Stimulated activated memory B cell treated with anti-CD40 and anti-IgM and Interleukin-4, amounts not matched to agents 10 μg/mL and 1 μg/mL and 100 μg/mL, for 72 hours (primary cell): ENCODE data around the gene TMC5.

Experiments
- ATAC-seq: fragments of 150-1000 bp; cut with Tn5 transposase; 2 replicates; pipeline ENCODE4 v1.10.0; 2021
- H3K27ac Mint-ChIP-seq: one replicate; pipeline ENCODE4 v1.8.0; 2022; ENCODE audit warnings: mild to moderate bottlenecking, mixed read lengths
- H3K27me3 Mint-ChIP-seq: one replicate; pipeline ENCODE4 v1.8.0; 2022; ENCODE audit warnings: mixed read lengths
- H3K36me3 Mint-ChIP-seq: one replicate; pipeline ENCODE4 v1.8.0; 2022; ENCODE audit warnings: mixed read lengths
- H3K4me1 Mint-ChIP-seq: one replicate; pipeline ENCODE4 v1.8.0; 2022; ENCODE audit warnings: mixed read lengths
- H3K4me3 Mint-ChIP-seq: one replicate; pipeline ENCODE4 v1.8.0; 2022; ENCODE audit warnings: mild to moderate bottlenecking, moderate library complexity, mixed read lengths
- H3K9me3 Mint-ChIP-seq: one replicate; pipeline ENCODE4 v1.8.0; 2022; ENCODE audit warnings: mixed read lengths

The TMC5 gene

GRCh38 chr16:19472482-19472881 is 54.8 kb downstream of the TMC5 start:
- Mint-ChIP-seq H3K27ac (no peak overlapping the region), H3K4me1 (no peaks in the 10 kb centered on the region), H3K4me3 (no peak overlapping the region), H3K27me3 (no peaks in the 10 kb centered on the region), H3K9me3 (no peaks in the 10 kb centered on the region), H3K36me3 (no peaks in the 10 kb centered on the region)
- no peak for ATAC-seq

GRCh38 chr16:19474617-19475016 is 56.9 kb downstream of the TMC5 start:
- Mint-ChIP-seq H3K4me1 (no peaks in the 10 kb centered on the region), H3K27ac (no peak overlapping the region), H3K4me3 (no peak overlapping the region), H3K27me3 (peaks cover 18% of the 10 kb centered on the region), H3K36me3 (no peaks in the 10 kb centered on the region), H3K9me3 (peaks cover 4% of the 10 kb centered on the region)
- ATAC-seq, result no peak

DNA sequence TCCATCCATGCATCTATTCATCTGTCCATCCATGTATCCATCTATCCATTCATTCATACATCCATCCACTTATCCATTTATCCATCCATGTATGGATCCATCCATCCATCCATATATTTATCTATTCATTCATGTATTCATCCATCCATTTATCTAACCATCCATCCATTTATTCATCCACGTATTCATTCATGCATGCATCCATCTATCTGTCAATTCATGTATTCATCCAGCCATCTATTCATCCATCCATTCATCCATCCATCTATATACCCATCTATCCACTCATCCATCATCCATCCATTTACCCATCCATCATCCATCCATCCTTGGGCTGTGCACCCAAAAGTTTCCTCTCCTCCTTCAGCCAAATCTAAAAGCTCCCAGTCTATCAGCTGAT is 60.8 kb downstream of the TMC5 start:
- peaks cover 18% of the 10 kb centered on the region for H3K27me3 Mint-ChIP-seq
- ATAC-seq, result no peak
- H3K9me3 Mint-ChIP-seq, result peaks cover 4% of the 10 kb centered on the region
- no peaks in the 10 kb centered on the region for H3K36me3 Mint-ChIP-seq
- H3K27ac Mint-ChIP-seq, result no peak overlapping the region
- H3K4me3 Mint-ChIP-seq, result no peak overlapping the region
- H3K4me1 Mint-ChIP-seq, result no peaks in the 10 kb centered on the region

- Mint-ChIP-seq H3K4me3 (no peak overlapping the region), H3K27ac (no peak overlapping the region), H3K9me3 (peaks cover 4% of the 10 kb centered on the region), H3K36me3 (no peaks in the 10 kb centered on the region), H3K4me1 (no peaks in the 10 kb centered on the region), H3K27me3 (peaks cover 18% of the 10 kb centered on the region)
- ATAC-seq, result no peak
Observed at GRCh38 chr16:19479302-19479721, 61.6 kb downstream of the TMC5 start.

DNA sequence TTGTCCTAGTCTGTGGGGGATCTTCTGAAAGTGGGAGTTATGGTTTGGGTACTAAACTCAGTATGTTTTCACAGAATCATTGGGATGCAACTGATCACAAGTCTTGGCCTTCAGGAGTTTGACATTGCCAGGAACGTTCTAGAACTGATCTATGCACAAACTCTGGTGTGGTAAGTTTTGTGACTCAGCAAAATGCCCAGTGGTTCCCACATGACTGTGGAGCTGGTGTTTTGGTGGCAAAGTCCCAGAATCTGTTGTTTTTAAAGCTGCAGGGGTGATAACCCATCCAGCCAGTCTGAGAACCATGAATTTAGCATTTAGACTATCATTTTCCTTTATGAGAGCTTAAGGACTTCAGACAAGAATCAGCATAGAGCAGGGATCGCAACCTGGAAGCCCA is 63.6 kb downstream of the TMC5 start:
- Mint-ChIP-seq H3K4me1 (no peaks in the 10 kb centered on the region), H3K4me3 (no peak overlapping the region), H3K36me3 (no peaks in the 10 kb centered on the region), H3K27ac (no peak overlapping the region), H3K9me3 (peaks cover 4% of the 10 kb centered on the region), H3K27me3 (peaks cover 18% of the 10 kb centered on the region)
- no peak for ATAC-seq

DNA sequence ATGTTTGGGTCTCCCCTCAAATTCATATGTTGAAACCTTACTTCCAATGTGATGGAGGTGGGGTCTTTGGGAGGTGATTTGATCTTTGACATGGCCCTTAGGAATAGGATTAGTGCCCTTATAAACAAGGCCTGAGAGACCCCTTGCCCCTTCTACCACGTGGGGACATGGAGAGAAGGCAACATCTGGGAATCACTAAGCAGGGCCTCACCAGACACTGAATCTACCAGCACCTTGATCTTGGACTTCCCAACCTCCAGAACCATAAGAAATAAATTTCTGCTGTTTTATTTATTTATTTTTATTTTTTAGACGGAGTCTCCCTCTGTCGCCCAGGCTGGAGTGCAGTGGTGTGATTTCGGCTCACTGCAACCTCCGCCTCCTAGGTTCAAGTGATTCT is 64.1 kb downstream of the TMC5 start:
- H3K9me3 Mint-ChIP-seq, result peaks cover 4% of the 10 kb centered on the region
- no peaks in the 10 kb centered on the region for H3K4me1 Mint-ChIP-seq
- no peak overlapping the region for H3K27ac Mint-ChIP-seq
- H3K27me3 Mint-ChIP-seq, result peaks cover 18% of the 10 kb centered on the region
- H3K36me3 Mint-ChIP-seq, result no peaks in the 10 kb centered on the region
- no peak overlapping the region for H3K4me3 Mint-ChIP-seq
- ATAC-seq, result no peak

DNA sequence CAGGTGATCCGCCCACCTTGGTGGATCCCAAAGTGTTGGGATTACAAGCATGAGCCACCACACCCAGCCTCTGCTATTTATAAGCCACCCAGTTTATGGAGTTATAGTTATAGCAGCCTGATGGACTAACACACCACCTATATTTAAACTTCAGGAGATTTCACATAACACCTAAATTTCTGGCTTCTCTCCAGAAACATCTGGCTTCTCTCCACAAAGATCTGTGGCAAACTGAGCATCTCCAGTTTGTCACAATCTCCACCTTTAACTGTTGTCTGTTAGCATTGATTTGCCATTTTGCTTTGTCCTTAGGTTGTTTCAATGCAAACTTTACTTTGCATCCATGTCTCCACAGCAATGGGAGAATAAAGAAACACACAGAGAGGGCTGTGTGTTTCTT is 64.6 kb downstream of the TMC5 start:
- H3K27ac Mint-ChIP-seq, result no peak overlapping the region
- no peak overlapping the region for H3K4me3 Mint-ChIP-seq
- H3K4me1 Mint-ChIP-seq, result no peaks in the 10 kb centered on the region
- peaks cover 4% of the 10 kb centered on the region for H3K9me3 Mint-ChIP-seq
- H3K27me3 Mint-ChIP-seq, result peaks cover 18% of the 10 kb centered on the region
- no peak for ATAC-seq
- H3K36me3 Mint-ChIP-seq, result no peaks in the 10 kb centered on the region

- no peak for ATAC-seq
- H3K27ac Mint-ChIP-seq, result no peak overlapping the region
- H3K36me3 Mint-ChIP-seq, result no peaks in the 10 kb centered on the region
- no peaks in the 10 kb centered on the region for H3K9me3 Mint-ChIP-seq
- no peaks in the 10 kb centered on the region for H3K4me1 Mint-ChIP-seq
- peaks cover 4% of the 10 kb centered on the region for H3K27me3 Mint-ChIP-seq
- no peak overlapping the region for H3K4me3 Mint-ChIP-seq
Observed at GRCh38 chr16:19484096-19484495, 66.4 kb downstream of the TMC5 start.

GRCh38 chr16:19485611-19486010 is 67.9 kb downstream of the TMC5 start:
- Mint-ChIP-seq H3K27me3 (no peaks in the 10 kb centered on the region), H3K4me1 (no peaks in the 10 kb centered on the region), H3K27ac (no peak overlapping the region), H3K9me3 (no peaks in the 10 kb centered on the region), H3K36me3 (no peaks in the 10 kb centered on the region), H3K4me3 (no peak overlapping the region)
- no peak for ATAC-seq

DNA sequence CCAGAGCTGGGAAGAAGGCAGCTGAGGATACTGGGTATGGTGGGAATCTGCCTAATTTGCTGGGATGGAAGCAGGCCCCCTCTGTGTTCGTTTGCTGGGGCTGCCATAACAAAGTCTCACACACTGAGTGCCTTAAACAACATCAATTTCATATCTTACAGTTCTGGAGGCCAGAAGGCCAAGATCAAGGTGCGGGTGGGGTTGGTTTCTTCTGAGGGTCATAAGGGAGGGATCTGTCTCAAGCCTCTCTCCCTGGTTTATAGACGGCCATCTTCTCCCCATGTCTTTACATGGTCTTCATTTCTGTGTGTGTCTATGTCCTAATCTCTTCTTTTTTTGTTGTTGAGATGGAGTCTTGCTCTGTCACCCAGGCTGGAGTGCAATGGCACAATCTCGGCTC is 68.4 kb downstream of the TMC5 start:
- Mint-ChIP-seq H3K27me3 (no peaks in the 10 kb centered on the region), H3K4me1 (no peaks in the 10 kb centered on the region), H3K36me3 (no peaks in the 10 kb centered on the region), H3K9me3 (no peaks in the 10 kb centered on the region), H3K27ac (no peak overlapping the region), H3K4me3 (no peak overlapping the region)
- no peak for ATAC-seq

DNA sequence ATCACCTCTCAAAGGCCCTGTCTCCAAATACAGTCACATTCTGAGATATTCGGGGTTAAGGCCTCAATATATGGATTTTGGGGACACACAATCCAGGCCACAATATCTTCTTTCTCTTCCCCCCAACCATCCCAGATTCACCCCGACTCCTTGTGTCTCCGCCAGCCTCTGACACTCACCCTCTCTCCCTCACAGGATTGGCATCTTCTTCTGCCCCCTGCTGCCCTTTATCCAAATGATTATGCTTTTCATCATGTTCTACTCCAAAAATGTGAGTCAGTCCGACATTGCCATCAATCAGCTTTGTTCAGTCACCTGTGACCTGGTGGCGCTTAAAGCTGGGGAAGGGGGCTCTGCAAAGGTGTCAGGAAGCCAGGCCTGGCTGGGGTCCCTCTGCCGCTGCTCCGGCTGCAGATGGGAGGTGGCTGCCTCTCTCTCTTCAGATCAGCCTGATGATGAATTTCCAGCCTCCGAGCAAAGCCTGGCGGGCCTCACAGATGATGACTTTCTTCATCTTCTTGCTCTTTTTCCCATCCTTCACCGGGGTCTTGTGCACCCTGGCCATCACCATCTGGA is 69.2 kb downstream of the TMC5 start:
- ATAC-seq, result no peak

DNA sequence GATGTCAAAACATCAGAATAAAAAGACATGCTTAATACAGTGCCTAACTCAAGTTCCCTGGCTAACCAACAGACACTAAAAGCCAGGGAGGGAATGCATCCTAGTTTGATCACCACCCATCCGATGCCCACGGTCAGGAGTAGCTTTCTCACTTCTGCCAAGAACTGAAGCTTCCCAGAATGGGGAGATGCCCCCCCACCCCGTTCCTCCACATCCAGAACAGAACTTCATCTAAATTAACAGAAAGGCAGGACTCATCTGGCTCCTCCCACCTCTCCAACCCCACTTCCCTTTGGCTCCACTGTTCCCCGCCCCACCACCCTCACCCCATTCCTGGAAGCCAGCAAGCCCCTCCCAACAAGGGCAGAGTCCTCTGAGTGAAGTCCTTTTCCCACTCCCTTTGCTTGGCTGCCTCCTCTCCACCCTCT is 70.5 kb downstream of the TMC5 start:
- Mint-ChIP-seq H3K9me3 (no peaks in the 10 kb centered on the region), H3K27me3 (no peaks in the 10 kb centered on the region), H3K4me3 (no peak overlapping the region), H3K27ac (no peak overlapping the region), H3K36me3 (no peaks in the 10 kb centered on the region), H3K4me1 (peaks cover 2% of the 10 kb centered on the region)
- ATAC-seq, result no peak

More for the DNA sequence above, 69.2 kb downstream of the TMC5 start:
- no peaks in the 10 kb centered on the region for H3K36me3 Mint-ChIP-seq
- H3K27ac Mint-ChIP-seq, result no peak overlapping the region
- no peaks in the 10 kb centered on the region for H3K9me3 Mint-ChIP-seq
- H3K4me3 Mint-ChIP-seq, result no peak overlapping the region
- no peaks in the 10 kb centered on the region for H3K4me1 Mint-ChIP-seq
- no peaks in the 10 kb centered on the region for H3K27me3 Mint-ChIP-seq

DNA sequence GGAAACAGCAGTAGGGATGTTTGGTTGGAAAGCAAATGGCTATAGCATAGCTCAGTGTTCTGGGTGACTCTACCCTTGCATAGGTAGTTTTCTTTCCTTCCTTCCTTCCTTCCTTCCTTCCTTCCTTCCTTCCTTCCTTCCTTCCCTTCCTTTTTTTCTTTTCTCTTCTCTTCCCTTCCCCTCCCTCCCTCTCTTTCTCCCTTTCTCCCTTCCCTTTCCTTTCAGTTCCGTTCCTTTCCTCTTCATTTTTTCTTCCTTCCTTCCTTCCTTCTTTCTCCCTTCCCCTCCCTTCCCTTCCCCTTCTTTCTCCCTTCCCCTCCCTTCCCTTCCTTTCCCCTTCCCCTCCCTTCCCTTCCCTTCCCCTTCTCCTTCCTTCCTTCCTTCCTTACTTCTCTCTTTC is 72.9 kb downstream of the TMC5 start:
- Mint-ChIP-seq H3K27ac (no peak overlapping the region), H3K36me3 (no peaks in the 10 kb centered on the region), H3K9me3 (no peaks in the 10 kb centered on the region), H3K4me3 (no peak overlapping the region), H3K4me1 (peaks cover 14% of the 10 kb centered on the region), H3K27me3 (no peaks in the 10 kb centered on the region)
- no peak for ATAC-seq

- Mint-ChIP-seq H3K9me3 (no peaks in the 10 kb centered on the region), H3K36me3 (peaks cover 20% of the 10 kb centered on the region), H3K4me3 (no peak overlapping the region), H3K4me1 (peaks cover 14% of the 10 kb centered on the region), H3K27ac (no peak overlapping the region), H3K27me3 (no peaks in the 10 kb centered on the region)
- ATAC-seq, result no peak
Observed at GRCh38 chr16:19497176-19497575, 79.5 kb downstream of the TMC5 start.

- Mint-ChIP-seq H3K4me3 (no peak overlapping the region), H3K4me1 (peaks cover 5% of the 10 kb centered on the region), H3K36me3 (peaks cover 22% of the 10 kb centered on the region), H3K9me3 (no peaks in the 10 kb centered on the region), H3K27me3 (no peaks in the 10 kb centered on the region), H3K27ac (no peak overlapping the region)
- ATAC-seq, result no peak
Observed at GRCh38 chr16:19499006-19499405, 81.3 kb downstream of the TMC5 start.

DNA sequence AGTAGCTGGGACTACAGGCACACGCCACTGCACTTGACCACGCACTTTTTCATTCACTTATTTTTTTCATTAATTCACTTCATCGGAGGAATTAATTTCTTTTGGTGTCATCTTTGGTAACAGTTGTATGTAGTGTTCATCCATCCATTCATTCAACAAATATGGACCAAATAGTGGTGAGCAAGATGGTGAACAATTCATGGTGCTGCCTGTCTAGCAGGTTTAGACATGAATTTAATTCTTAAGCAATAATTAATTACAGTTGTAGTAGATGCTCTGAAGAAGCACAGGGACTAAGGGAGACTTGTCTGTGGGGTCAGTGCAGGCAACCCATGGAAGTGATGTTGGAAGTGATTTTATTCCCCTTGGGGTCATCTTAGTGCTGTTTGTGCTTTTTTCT is 81.8 kb downstream of the TMC5 start:
- no peaks in the 10 kb centered on the region for H3K9me3 Mint-ChIP-seq
- no peaks in the 10 kb centered on the region for H3K27me3 Mint-ChIP-seq
- no peak overlapping the region for H3K27ac Mint-ChIP-seq
- no peak overlapping the region for H3K4me3 Mint-ChIP-seq
- peaks cover 27% of the 10 kb centered on the region for H3K36me3 Mint-ChIP-seq
- H3K4me1 Mint-ChIP-seq, result no peaks in the 10 kb centered on the region
- no peak for ATAC-seq
